Measurements from ENCODE around the gene JPT2. TPM values are rescaled to one million over a fixed set of nuclear protein-coding genes. Genes with fewer than 3 reads are reported as not detected.
A peak's percentile ranks its signal among the peaks of the same experiment; 100 is the strongest.

Gene JPT2
- total RNA-seq, 2 experiments from 2014 or later: 61.5 to 62.2 TPM

GRCh38 chr16:1650131-1650530 lies 27.9 kb upstream of the JPT2 start:
- intact Hi-C loops (cut with micrococcal nuclease): no loop called here

GRCh38 chr16:1651094-1651973 lies 26.7 kb upstream of the JPT2 start:
- intact Hi-C loops (cut with micrococcal nuclease): no loop called here
- no peak for TF ChIP-seq CTCF (IDR thresholded peaks at IDR 0.05)
- Mint-ChIP-seq H3K9me3 (no peaks in the 10 kb centered on the region), H3K27ac (peak overlapping the region; percentile 8), H3K27me3 (no peaks in the 10 kb centered on the region), H3K4me3 (no peak overlapping the region), H3K4me1 (ENCODE audit: low read depth) (peaks cover 8% of the 10 kb centered on the region), H3K36me3 (ENCODE audit: low read depth) (peaks cover 45% of the 10 kb centered on the region)
- ChIA-PET CTCF (no interaction called here), POLR2A (interaction anchor here (1.0 kb wide), 1 partner anchor 10 kb away, joined by 3 read pairs; no protein-coding TSS in a partner anchor)
- DNase-seq (peak; percentile 29), ATAC-seq (peak; percentile 66)

More at GRCh38 chr16:1650131-1650530, 27.9 kb upstream of the JPT2 start:
- Mint-ChIP-seq H3K4me1 (ENCODE audit: low read depth) (peaks cover 19% of the 10 kb centered on the region), H3K9me3 (no peaks in the 10 kb centered on the region), H3K27me3 (no peaks in the 10 kb centered on the region), H3K4me3 (no peak overlapping the region), H3K27ac (no peak overlapping the region), H3K36me3 (ENCODE audit: low read depth) (peaks cover 48% of the 10 kb centered on the region)
- ChIA-PET POLR2A (no interaction called here), CTCF (interaction anchor here (1.2 kb wide), 1 partner anchor 56 kb away, joined by 6 read pairs; the partner anchor contains the start of gene MAPK8IP3)
- no peak for TF ChIP-seq CTCF (IDR thresholded peaks at IDR 0.05)
- ATAC-seq (no peak), DNase-seq (no peak)

GRCh38 chr16:1651974-1652312 lies 26.1 kb upstream of the JPT2 start:
- DNase-seq: no peak
- CTCF ChIA-PET: no interaction called here
- ATAC-seq: peak; percentile 42
- H3K9me3 Mint-ChIP-seq: no peaks in the 10 kb centered on the region
- POLR2A ChIA-PET: interaction anchor here (1.0 kb wide), 1 partner anchor 11 kb away, joined by 3 read pairs; no protein-coding TSS in a partner anchor
- no peaks in the 10 kb centered on the region for H3K27me3 Mint-ChIP-seq
- no peak overlapping the region for H3K27ac Mint-ChIP-seq
- peaks cover 42% of the 10 kb centered on the region for H3K36me3 Mint-ChIP-seq (ENCODE audit: low read depth)
- H3K4me1 Mint-ChIP-seq (ENCODE audit: low read depth): peaks cover 3% of the 10 kb centered on the region
- intact Hi-C loops (cut with micrococcal nuclease): no loop called here
- H3K4me3 Mint-ChIP-seq: no peak overlapping the region
- TF ChIP-seq CTCF (IDR thresholded peaks at IDR 0.05): no peak

- no peak for ATAC-seq
- Mint-ChIP-seq H3K27me3 (no peaks in the 10 kb centered on the region), H3K4me1 (ENCODE audit: low read depth) (peaks cover 1% of the 10 kb centered on the region), H3K36me3 (ENCODE audit: low read depth) (peaks cover 38% of the 10 kb centered on the region), H3K27ac (no peak overlapping the region), H3K4me3 (no peak overlapping the region), H3K9me3 (no peaks in the 10 kb centered on the region)
- TF ChIP-seq CTCF (IDR thresholded peaks at IDR 0.05): no peak
- ChIA-PET CTCF (no interaction called here), POLR2A (interaction anchor here (1.0 kb wide), 1 partner anchor 25 kb away, joined by 4 read pairs; the partner anchor contains the start of gene JPT2)
- no peak for DNase-seq
- intact Hi-C loops (cut with micrococcal nuclease): no loop called here
These were observed 25.1 kb upstream of the JPT2 start for GRCh38 chr16:1653023-1653422.

GRCh38 chr16:1654505-1655268 lies 23.4 kb upstream of the JPT2 start:
- no peak for ATAC-seq
- DNase-seq: no peak
- POLR2A ChIA-PET: no interaction called here
- Mint-ChIP-seq H3K27me3 (no peaks in the 10 kb centered on the region), H3K4me3 (no peak overlapping the region), H3K36me3 (ENCODE audit: low read depth) (peaks cover 34% of the 10 kb centered on the region), H3K9me3 (no peaks in the 10 kb centered on the region), H3K4me1 (ENCODE audit: low read depth) (no peaks in the 10 kb centered on the region), H3K27ac (no peak overlapping the region)
- intact Hi-C loops (cut with micrococcal nuclease): no loop called here
- CTCF ChIA-PET: no interaction called here
- TF ChIP-seq CTCF (IDR thresholded peaks at IDR 0.05): no peak

All from activated CD8-positive, alpha-beta T cell treated with anti-CD3 and anti-CD28 coated beads for 36 hours (primary cell).